NCI-H2227 treated with DMSO at 0.1 percent for 48 hours (cell line): ENCODE results near the gene UPK3B.
"Not testable (repeated sequence)": the region's sequence is repeated elsewhere in the genome, so short reads cannot be mapped to it uniquely, and the experiment has no call there.

ENCODE experiments used
- DNase-seq: peaks from one replicate; lab custom pipeline; 2025; lab: John Stamatoyannopoulos, UW

Gene UPK3B

DNA sequence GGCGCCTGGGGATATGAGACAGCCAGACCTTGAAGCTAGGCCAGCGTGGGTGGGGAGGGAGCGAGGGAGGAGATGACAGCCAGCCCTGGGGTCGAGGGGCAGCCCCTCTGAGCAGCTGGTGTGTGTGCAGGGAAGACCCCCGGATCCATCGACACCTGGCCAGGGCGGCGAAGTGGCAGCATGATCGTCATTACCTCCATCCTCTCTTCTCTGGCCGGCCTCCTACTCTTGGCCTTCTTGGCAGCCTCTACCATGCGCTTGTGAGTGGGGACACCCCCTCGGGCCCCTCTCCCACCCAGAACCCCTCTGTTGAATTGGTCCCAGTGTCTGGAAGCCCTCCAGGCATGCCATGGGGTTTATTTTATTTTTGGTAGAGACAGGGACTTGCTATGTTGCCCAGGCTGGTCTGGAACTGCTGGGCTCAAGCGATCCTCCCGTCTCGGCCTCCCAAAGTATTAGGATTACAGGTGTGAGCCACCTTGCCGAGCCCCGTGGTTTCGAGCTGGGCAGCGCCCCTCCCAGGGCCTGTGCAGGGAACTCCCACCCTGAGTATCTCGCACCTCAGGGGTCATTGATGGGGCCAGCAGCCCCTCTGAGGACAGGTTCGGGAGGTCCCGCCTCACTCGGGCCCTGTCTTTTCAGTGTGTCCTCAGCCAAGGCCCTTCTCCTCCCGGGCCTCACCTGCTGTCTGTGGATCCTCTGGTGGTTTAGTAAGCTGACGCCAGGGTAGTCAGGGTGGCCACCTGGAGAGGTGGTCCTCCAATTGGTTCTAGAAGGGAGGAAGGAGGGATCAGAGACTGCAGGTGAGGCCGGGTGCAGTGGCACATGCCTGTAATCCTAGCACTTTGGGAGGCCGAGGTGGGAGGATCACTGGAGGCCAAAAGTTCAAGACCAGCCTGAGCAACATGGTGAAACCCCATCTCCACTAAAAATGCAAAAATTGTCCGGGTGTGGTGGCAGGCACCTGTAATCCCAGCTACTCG lies 3.8 kb downstream of the UPK3B start:
- no peak for DNase-seq

DNA sequence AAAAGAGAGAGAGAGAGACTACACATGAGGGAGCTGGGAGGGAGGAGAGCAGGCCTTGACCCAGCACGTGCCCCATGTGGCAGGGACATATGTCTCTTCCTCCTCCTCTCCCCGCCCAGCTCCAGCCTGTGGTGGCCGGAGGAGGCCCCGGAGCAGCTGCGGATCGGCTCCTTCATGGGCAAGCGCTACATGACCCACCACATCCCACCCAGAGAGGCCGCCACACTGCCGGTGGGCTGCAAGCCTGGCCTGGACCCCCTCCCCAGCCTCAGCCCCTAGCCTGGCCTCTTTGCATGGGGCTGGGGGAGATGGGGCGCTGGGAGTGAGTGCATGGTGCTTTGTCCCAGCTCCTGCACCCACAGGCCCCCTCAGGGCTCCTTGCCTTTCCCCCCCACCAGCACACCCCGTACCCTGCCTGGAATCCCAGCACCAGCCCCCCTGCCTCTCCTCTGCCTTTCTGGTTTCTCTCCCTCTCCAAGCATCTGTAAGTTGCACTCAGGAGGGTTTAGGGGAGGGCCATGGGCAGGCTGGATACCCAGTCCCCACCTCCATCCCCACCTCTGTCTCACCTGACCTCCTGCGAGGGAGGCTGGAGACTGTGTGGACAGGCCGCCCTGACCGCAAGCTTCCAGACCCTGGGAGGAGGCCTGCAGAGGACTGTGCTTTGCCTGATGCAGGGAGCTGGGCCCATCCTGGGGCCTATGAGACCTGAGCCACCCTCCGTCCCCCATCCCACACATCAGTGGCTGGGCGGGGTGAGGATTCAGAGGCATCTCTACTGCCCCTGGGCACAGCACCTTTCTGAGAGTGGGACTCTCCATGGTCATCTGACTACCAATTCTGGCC lies 4.8 kb downstream of the UPK3B start:
- DNase-seq = no peak

DNA sequence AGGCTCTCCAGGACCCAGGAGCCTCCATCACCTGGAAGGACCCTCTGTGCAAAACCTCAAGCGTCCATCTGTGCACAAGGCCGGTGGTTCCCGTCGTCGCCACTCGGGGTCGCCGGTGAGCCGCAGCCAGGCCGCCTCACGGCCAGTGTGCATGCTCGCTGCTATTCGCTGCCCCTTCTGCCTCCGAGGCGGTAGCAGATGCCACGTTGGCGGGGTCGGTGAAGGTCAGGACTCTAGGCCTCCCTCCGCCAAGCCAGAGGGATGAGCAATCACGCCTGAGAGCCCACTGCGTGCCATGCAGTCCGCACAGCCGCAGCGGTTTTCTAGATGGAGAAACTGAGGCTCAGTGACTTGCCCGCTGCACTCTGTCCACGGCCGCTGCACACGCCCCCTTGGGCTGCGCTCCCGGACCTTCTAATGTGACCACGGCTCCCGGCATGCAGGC lies 5.7 kb downstream of the UPK3B start:
- DNase-seq = peak; percentile 42

DNA sequence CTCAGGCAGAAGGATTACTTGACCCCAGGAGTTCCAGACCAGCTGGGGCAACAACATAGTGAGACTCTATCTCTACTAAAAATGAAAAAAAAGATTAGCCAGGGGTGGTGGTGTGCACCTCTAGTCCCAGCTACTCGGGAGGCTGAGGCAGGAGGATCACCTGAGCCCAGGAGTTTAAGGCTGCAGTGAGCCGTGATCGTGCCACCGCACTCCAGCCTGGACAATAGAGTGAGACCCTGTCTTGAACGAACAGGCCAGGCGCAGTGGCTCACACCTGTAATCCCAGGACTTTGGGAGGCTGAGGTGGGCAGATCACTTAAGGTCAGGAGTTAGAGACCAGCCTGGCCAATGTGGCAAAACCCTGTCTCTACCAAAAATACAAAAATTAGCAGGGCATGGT lies 6.6 kb downstream of the UPK3B start:
- not testable (repeated sequence) for DNase-seq

DNA sequence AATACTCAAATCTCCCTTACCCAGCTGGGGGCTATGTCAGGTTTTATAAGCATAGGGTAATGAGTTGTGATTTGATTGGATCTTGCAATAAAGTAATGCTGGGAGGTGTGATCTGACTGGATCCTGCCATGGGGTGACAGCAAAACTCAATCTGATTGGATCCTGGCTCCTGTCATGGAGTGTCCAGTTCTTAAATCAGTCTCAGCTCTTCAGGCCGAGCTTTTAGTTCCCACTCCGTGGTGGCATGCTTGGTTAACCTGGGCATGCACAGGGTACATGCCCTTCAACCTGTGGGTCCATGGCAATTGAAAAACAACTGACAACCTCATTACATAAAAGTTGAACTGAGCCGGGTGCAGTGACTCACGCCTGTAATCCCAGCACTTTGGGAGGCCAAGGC lies 15.8 kb downstream of the UPK3B start:
- not testable (repeated sequence) for DNase-seq

DNA sequence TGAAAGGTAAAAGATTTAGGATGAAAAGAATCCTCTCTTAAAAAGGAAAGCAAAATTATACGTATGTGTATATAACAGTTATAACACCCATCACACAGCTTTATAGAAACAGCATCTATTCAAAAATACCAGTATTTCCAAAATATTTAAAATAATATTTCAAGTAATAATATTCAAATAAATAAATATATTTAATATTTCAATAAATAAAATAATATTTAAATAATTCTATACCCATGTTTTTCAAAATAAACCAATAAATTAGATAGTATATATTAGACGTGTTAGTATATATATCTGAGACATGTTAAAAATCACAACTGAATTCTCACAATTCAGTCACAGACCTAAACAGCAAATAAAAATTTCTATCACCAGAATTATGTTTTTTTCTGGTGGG lies 21.3 kb downstream of the UPK3B start:
- DNase-seq = not testable (repeated sequence)

DNA sequence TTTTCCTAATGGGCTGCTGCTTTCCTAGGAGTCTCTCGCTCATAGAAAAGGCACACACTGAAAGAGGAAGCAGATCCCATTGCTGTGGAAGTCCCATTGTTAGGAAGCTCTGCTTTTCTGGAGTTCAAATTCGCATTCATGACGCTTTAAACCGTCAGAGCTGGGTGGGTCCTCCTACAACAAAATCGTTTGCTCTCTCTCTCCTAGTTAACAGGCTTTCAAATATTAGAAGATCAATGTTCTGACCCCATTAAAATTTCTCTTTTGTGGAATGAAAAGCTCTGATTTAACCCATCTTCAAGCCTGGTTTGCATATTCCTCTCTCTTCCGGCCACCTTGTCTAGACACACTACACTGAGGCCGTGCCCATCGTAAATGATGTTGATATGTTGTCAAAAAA lies 32.8 kb downstream of the UPK3B start, which contains the start of gene SPDYE16:
Gene SPDYE16 (minus strand): TSS at position 101 of the 400 bp plus-strand sequence. CDS start 1,838 bp downstream, outside the sequence.
- not testable (repeated sequence) for DNase-seq

DNA sequence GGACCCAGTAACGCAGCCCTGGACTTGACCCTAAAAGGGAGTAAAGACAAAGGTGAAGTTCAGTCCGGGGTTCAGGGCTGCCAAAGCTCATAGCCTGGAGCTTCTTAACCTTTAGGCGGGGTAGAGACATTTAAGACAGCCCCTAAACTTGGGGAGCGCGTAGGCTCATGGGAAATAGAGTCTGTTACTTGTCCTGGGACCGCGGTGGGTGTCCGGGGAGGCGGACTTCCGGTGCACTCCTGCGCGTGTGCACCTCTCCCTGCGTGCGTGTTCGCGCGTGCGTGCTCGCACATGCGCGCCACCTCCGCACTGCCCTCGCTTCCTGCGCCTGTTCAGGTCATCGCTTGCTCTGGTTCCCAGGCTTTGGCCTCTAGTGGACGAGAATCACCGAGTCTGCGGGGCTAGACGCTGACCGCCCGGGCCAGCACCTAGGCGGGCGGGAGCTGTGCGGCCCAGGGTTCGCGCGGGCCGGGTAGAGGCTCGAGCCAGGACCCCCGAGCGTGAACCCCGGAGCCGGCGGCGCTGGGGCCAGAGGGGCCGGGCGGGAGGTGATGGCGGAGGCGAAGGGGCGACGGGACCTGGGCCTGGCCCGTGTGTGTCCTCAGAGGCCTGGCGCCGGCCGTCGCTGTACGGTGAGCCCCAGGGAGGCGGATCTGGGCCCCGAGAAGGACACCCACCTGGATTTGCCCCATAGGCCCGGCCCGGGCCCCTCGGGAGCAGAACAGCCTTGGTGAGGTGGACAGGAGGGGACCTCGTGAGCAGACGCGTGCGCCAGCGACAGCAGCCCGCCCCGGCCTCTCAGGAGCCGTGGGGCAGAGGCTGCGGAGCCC lies 38.9 kb downstream of the UPK3B start:
- peak; percentile 74 for DNase-seq

DNA sequence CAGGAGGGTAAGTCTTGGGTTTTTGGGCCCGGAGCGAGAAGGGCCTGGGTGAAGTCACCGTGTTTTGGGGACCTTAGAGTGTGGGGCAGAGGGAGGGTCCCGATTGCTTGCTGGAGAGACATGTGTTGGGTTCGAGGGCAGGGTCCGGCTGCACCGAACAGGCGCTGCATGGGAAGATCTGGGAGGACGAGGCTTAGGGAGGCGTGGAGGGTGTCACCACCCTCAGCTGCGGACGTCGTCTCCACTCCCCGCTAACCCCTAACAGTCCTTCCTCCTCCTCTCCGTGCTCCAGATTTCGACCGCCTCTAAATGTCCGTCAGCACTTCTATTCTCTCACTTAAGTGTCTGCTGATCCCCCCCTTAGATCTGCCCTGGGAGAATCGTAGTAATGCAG lies 39.5 kb downstream of the UPK3B start:
- DNase-seq = not testable (repeated sequence)

DNA sequence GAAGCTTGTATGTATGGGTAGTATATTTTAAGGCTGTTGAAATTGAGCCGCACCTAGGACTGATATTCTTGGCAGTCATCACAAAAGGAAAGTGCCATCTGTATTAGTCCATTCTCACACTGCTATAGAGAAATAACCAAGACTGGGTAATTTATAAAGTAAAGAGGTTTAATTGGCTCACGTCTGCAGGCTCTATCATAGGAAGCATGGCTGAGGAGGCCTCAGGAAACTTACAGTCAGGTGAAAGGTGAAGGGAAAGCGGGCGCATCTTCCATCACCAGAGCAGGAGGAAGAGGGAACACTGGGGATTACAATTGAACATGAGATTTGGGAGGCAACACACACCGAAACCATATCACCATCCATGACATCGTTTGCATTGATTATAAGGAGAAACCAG lies 41.6 kb downstream of the UPK3B start:
- DNase-seq = not testable (repeated sequence)

DNA sequence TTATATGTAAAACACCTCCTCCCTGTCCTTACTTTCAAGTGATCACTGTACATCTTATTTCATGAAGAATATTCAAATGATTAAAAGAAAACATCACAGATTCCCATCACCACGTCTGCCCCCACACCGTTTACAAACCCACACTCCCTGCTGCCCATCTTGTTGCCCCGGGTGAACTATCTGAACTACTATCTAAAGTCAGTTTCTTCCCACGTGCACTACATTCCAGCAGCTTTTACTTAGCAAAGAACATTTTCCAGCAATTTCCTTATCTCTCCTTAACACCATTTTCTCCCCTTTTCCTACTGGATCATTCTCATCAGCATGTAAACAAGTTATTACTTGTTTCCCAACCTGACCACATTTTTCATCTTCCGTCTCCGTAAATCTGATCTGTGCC lies 49.3 kb downstream of the UPK3B start:
- not testable (repeated sequence) for DNase-seq

DNA sequence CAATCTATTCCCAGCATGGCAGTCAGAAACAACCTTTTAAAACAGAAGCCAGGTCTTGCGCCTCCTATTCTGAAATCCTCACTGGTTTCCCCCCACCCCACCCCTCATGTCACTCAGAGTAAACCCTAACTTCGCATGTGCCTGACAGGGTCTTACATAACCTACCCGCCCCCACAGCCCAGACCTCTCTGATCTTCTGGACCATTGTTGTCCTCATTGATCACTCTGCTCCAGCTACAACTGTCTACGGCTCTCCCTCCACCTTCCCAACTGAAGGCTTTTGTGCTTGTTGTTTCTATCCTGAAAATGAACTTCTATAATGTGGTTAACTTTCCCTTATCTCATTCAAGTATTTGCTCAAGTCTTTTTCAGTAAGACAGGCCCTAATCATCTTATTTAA lies 49.8 kb downstream of the UPK3B start:
- DNase-seq = not testable (repeated sequence)

DNA sequence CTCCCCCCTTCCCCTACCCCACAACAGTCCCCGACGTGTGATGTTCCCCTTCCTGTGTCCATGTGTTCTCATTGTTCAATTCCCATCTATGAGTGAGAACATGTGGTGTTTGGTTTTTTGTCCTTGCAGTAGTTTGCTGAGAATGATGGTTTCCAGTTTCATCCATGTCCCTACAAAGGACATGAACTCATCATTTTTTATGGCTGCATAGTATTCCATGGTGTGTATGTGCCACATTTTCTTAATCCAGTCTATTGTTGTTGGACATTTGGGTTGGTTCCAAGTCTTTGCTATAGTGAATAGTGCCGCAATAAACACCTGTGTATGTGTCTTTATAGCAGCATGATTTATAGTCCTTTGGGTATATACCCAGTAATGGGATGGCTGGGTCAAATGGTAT lies 51.0 kb downstream of the UPK3B start:
- DNase-seq = not testable (repeated sequence)

DNA sequence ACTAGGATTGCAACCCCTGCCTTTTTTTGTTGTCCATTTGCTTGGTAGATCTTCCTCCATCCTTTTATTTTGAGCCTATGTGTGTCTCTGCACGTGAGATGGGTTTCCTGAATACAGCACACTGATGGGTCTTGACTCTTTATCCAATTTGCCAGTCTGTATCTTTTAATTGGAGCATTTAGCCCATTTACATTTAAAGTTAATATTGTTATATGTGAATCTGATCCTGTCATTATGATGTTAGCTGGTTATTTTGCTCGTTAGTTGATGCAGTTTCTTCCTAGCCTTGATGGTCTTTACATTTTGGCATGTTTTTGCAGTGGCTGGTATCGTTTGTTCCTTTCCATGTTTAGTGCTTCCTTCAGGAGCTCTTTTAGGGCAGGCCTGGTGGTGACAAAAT lies 54.6 kb downstream of the UPK3B start:
- DNase-seq = not testable (repeated sequence)
